ENCODE measurements around the gene TMEM135.
"Not testable (repeated sequence)": the region's sequence is repeated elsewhere in the genome, so short reads cannot be mapped to it uniquely, and the experiment has no call there.

The TMEM135 gene

DNA sequence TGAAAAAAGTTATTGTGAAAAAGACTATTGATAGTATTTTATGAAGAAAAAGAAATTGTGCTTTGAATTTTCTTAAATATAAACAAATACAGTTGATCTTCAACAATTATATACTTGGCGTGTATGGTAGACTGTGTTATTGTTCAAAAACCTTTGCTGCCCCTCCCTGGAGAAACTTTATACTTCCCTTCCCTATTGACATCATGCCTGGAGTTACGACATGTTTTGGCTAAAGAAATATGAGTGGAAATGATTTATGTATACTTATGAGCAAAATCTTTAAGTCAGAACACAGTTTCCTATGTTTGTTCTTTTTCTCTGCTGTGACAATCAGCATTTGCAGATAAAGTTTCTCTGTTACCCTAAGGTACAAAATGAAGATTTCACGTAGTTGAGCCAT is 243.8 kb downstream of the TMEM135 start:
- H3K27ac ChIP-seq (ENCODE audit: low read length, poor library complexity, severe bottlenecking), result no peak overlapping the region
- H3K9me3 ChIP-seq (ENCODE audit: control insufficient read depth, low read length), result no peaks in the 10 kb centered on the region
- peak; percentile 28 for DNase-seq
- no peak overlapping the region for H4K91ac ChIP-seq (ENCODE audit: low read length)
- H2BK120ac ChIP-seq (ENCODE audit: low read depth, low read length), result no peak overlapping the region
- H3K79me1 ChIP-seq (replicated peaks; ENCODE audit: low read length, poor library complexity, severe bottlenecking), result peaks cover 1% of the 10 kb centered on the region
- no peak overlapping the region for H3K4ac ChIP-seq (ENCODE audit: low read depth in 1 of 2, low read length in 2 of 2)
- H3K18ac ChIP-seq (ENCODE audit: low read depth in 1 of 2, low read length in 2 of 2), result no peak overlapping the region
- H3K4me3 ChIP-seq (ENCODE audit: insufficient read depth in 1 of 2, low read depth in 1 of 2, low read length in 2 of 2), result no peak overlapping the region
- H4K8ac ChIP-seq (ENCODE audit: low read length), result no peak overlapping the region
- no peaks in the 10 kb centered on the region for H3K27me3 ChIP-seq (ENCODE audit: control insufficient read depth in 1 of 2, insufficient read depth in 1 of 2, low read length in 2 of 2)
- peak overlapping the region; percentile 55 for H3K9ac ChIP-seq (ENCODE audit: low read length)
- no peak overlapping the region for H2AFZ ChIP-seq (ENCODE audit: low read depth, low read length)
- H3K4me1 ChIP-seq (ENCODE audit: control insufficient read depth, insufficient read depth, low read depth, low read length), result peaks cover 1% of the 10 kb centered on the region
- H2BK5ac ChIP-seq (ENCODE audit: low read depth, low read length, poor library complexity, severe bottlenecking), result no peak overlapping the region
- H2BK12ac ChIP-seq (ENCODE audit: low read length in 2 of 2), result no peak overlapping the region
- no peak overlapping the region for H3K23ac ChIP-seq (ENCODE audit: low read length in 2 of 2)
- WGBS, result 100% methylated on average over 1 of the region's 3 CpGs
- no peak overlapping the region for H3K14ac ChIP-seq (ENCODE audit: low read length in 2 of 2)
- no peak overlapping the region for H2AK5ac ChIP-seq (ENCODE audit: low read length, severe bottlenecking)
- H3K4me2 ChIP-seq (ENCODE audit: low read length, poor library complexity, severe bottlenecking), result no peak overlapping the region
- peaks cover 0 to 3% of the 10 kb centered on the region in 2 experiments for H3K36me3 ChIP-seq (ENCODE audit: control insufficient read depth in 1 of 2, insufficient read depth in 2 of 2, low read depth in 1 of 2, low read length in 2 of 2)
- H2BK15ac ChIP-seq (ENCODE audit: low read depth, poor library complexity, severe bottlenecking), result no peak overlapping the region

DNA sequence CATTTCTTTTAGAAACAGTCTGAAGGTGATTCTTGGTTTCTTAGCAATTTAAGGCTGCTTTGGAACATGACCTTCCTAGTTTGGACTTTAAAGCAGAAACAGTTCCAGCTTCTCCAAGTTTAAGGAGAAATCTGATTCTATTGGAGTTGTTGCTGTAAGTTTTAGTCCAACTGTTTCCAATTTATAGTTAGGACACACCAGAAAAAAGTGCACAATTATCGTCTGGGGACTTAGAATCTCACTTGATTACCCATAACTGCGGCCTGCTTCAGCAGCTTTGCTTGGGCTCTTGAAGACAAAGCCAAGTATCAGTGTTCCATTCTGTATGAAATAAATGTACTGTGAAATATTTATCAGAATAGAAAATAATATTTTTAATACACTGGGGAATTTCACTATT is 246.6 kb downstream of the TMEM135 start:
- no CpG with 5 or more reads among the region's 2 CpGs for WGBS
- Histone ChIP-seq H3K14ac (ENCODE audit: low read length in 2 of 2) (no peak overlapping the region), H3K4me2 (ENCODE audit: low read length, poor library complexity, severe bottlenecking) (no peak overlapping the region), H4K8ac (ENCODE audit: low read length) (no peak overlapping the region), H2AK5ac (ENCODE audit: low read length, severe bottlenecking) (no peak overlapping the region), H2BK120ac (ENCODE audit: low read depth, low read length) (no peak overlapping the region), H3K9me3 (ENCODE audit: control insufficient read depth, low read length) (no peaks in the 10 kb centered on the region), H3K27ac (ENCODE audit: low read length, poor library complexity, severe bottlenecking) (no peak overlapping the region), H4K91ac (ENCODE audit: low read length) (no peak overlapping the region), H3K4me1 (ENCODE audit: control insufficient read depth, insufficient read depth, low read depth, low read length) (peaks cover 1% of the 10 kb centered on the region), H2AFZ (ENCODE audit: low read depth, low read length) (no peak overlapping the region), H3K27me3 (ENCODE audit: control insufficient read depth in 1 of 2, insufficient read depth in 1 of 2, low read length in 2 of 2) (no peaks in the 10 kb centered on the region), H2BK5ac (ENCODE audit: low read depth, low read length, poor library complexity, severe bottlenecking) (no peak overlapping the region), H2BK15ac (ENCODE audit: low read depth, poor library complexity, severe bottlenecking) (no peak overlapping the region), H3K36me3 (ENCODE audit: control insufficient read depth in 1 of 2, insufficient read depth in 2 of 2, low read depth in 1 of 2, low read length in 2 of 2) (peaks cover 0 to 3% of the 10 kb centered on the region in 2 experiments), H3K4me3 (ENCODE audit: insufficient read depth in 1 of 2, low read depth in 1 of 2, low read length in 2 of 2) (no peak overlapping the region), H2BK12ac (ENCODE audit: low read length in 2 of 2) (no peak overlapping the region), H3K18ac (ENCODE audit: low read depth in 1 of 2, low read length in 2 of 2) (no peak overlapping the region), H3K23ac (ENCODE audit: low read length in 2 of 2) (no peak overlapping the region), H3K79me1 (replicated peaks; ENCODE audit: low read length, poor library complexity, severe bottlenecking) (no peaks in the 10 kb centered on the region), H3K4ac (ENCODE audit: low read depth in 1 of 2, low read length in 2 of 2) (no peak overlapping the region), H3K9ac (ENCODE audit: low read length) (peak overlapping the region; percentile 75)
- DNase-seq, result no peak

GRCh38 chr11:87285674-87286073 is 247.9 kb downstream of the TMEM135 start:
- not testable (repeated sequence) for H3K27ac ChIP-seq (ENCODE audit: low read length, poor library complexity, severe bottlenecking); H3K4me3 ChIP-seq (ENCODE audit: insufficient read depth in 1 of 2, low read depth in 1 of 2, low read length in 2 of 2)
- 100% methylated on average over 4 of the region's 7 CpGs for WGBS

GRCh38 chr11:87286338-87286737 is 248.6 kb downstream of the TMEM135 start:
- Histone ChIP-seq H2BK15ac (ENCODE audit: low read depth, poor library complexity, severe bottlenecking) (no peak overlapping the region), H2AK5ac (ENCODE audit: low read length, severe bottlenecking) (no peak overlapping the region), H3K9me3 (ENCODE audit: control insufficient read depth, low read length) (no peaks in the 10 kb centered on the region), H4K91ac (ENCODE audit: low read length) (no peak overlapping the region), H3K18ac (ENCODE audit: low read depth in 1 of 2, low read length in 2 of 2) (no peak overlapping the region), H2BK12ac (ENCODE audit: low read length in 2 of 2) (no peak overlapping the region), H3K27ac (ENCODE audit: low read length, poor library complexity, severe bottlenecking) (no peak overlapping the region), H3K79me1 (replicated peaks; ENCODE audit: low read length, poor library complexity, severe bottlenecking) (no peaks in the 10 kb centered on the region), H2BK120ac (ENCODE audit: low read depth, low read length) (no peak overlapping the region), H3K4me2 (ENCODE audit: low read length, poor library complexity, severe bottlenecking) (no peak overlapping the region), H3K27me3 (ENCODE audit: control insufficient read depth in 1 of 2, insufficient read depth in 1 of 2, low read length in 2 of 2) (no peaks in the 10 kb centered on the region), H2BK5ac (ENCODE audit: low read depth, low read length, poor library complexity, severe bottlenecking) (no peak overlapping the region), H3K4me3 (ENCODE audit: insufficient read depth in 1 of 2, low read depth in 1 of 2, low read length in 2 of 2) (no peak overlapping the region), H3K4ac (ENCODE audit: low read depth in 1 of 2, low read length in 2 of 2) (no peak overlapping the region), H3K4me1 (ENCODE audit: control insufficient read depth, insufficient read depth, low read depth, low read length) (peaks cover 1% of the 10 kb centered on the region), H2AFZ (ENCODE audit: low read depth, low read length) (no peak overlapping the region), H3K23ac (ENCODE audit: low read length in 2 of 2) (no peak overlapping the region), H3K14ac (ENCODE audit: low read length in 2 of 2) (no peak overlapping the region), H4K8ac (ENCODE audit: low read length) (no peak overlapping the region), H3K9ac (ENCODE audit: low read length) (no peak overlapping the region), H3K36me3 (ENCODE audit: control insufficient read depth in 1 of 2, insufficient read depth in 2 of 2, low read depth in 1 of 2, low read length in 2 of 2) (peaks cover 0 to 3% of the 10 kb centered on the region in 2 experiments)
- DNase-seq, result no peak
- WGBS, result 94% methylated on average over 16 of the region's 17 CpGs

More at GRCh38 chr11:87285674-87286073, 247.9 kb downstream of the TMEM135 start:
- H2BK120ac ChIP-seq (ENCODE audit: low read depth, low read length); H4K91ac ChIP-seq (ENCODE audit: low read length); H3K4ac ChIP-seq (ENCODE audit: low read depth in 1 of 2, low read length in 2 of 2); H2BK15ac ChIP-seq (ENCODE audit: low read depth, poor library complexity, severe bottlenecking); H2AFZ ChIP-seq (ENCODE audit: low read depth, low read length); H3K23ac ChIP-seq (ENCODE audit: low read length in 2 of 2); H3K14ac ChIP-seq (ENCODE audit: low read length in 2 of 2); H3K36me3 ChIP-seq (ENCODE audit: control insufficient read depth in 1 of 2, insufficient read depth in 2 of 2, low read depth in 1 of 2, low read length in 2 of 2); H3K9ac ChIP-seq (ENCODE audit: low read length); H4K8ac ChIP-seq (ENCODE audit: low read length); H3K27me3 ChIP-seq (ENCODE audit: control insufficient read depth in 1 of 2, insufficient read depth in 1 of 2, low read length in 2 of 2); H2BK5ac ChIP-seq (ENCODE audit: low read depth, low read length, poor library complexity, severe bottlenecking); H3K18ac ChIP-seq (ENCODE audit: low read depth in 1 of 2, low read length in 2 of 2); H2AK5ac ChIP-seq (ENCODE audit: low read length, severe bottlenecking); H3K9me3 ChIP-seq (ENCODE audit: control insufficient read depth, low read length); H2BK12ac ChIP-seq (ENCODE audit: low read length in 2 of 2); H3K4me1 ChIP-seq (ENCODE audit: control insufficient read depth, insufficient read depth, low read depth, low read length); H3K4me2 ChIP-seq (ENCODE audit: low read length, poor library complexity, severe bottlenecking); DNase-seq; H3K79me1 ChIP-seq (replicated peaks; ENCODE audit: low read length, poor library complexity, severe bottlenecking): not testable (repeated sequence)

Data from mesenchymal stem cell (in vitro differentiated cells and primary cell).